Measurements from ENCODE around the gene GDPD5.

- TF ChIP-seq CTCF (IDR thresholded peaks at IDR 0.05; ENCODE audit: extremely low read depth in 1 of 2, insufficient read depth in 1 of 2, low read depth in 1 of 2, low read length in 2 of 2) (no peak), FOS (IDR thresholded peaks at IDR 0.05; ENCODE audit: borderline replicate concordance, insufficient read depth, low read length) (no peak), POLR2A (IDR thresholded peaks at IDR 0.05; ENCODE audit: low read depth, low read length) (no peak), POLR2AphosphoS5 (IDR thresholded peaks at IDR 0.05; ENCODE audit: insufficient read depth, low read depth, low read length) (no peak), MAX (IDR thresholded peaks at IDR 0.05; ENCODE audit: insufficient read depth, insufficient read length) (no peak), EZH2 (IDR thresholded peaks at IDR 0.05; ENCODE audit: borderline replicate concordance, low read depth, low read length, severe bottlenecking) (no peak), MYC (IDR thresholded peaks at IDR 0.05; ENCODE audit: low read depth, low read length) (no peak), JUN (IDR thresholded peaks at IDR 0.05; ENCODE audit: borderline replicate concordance, insufficient read depth, insufficient read length, low read depth) (no peak)
These were observed 105.3 kb downstream of the GDPD5 start for GRCh38 chr11:75420224-75421034.

Measured in endothelial cell of umbilical vein (primary cell).